ENCODE data around the gene ABR.

ABR gene

DNA sequence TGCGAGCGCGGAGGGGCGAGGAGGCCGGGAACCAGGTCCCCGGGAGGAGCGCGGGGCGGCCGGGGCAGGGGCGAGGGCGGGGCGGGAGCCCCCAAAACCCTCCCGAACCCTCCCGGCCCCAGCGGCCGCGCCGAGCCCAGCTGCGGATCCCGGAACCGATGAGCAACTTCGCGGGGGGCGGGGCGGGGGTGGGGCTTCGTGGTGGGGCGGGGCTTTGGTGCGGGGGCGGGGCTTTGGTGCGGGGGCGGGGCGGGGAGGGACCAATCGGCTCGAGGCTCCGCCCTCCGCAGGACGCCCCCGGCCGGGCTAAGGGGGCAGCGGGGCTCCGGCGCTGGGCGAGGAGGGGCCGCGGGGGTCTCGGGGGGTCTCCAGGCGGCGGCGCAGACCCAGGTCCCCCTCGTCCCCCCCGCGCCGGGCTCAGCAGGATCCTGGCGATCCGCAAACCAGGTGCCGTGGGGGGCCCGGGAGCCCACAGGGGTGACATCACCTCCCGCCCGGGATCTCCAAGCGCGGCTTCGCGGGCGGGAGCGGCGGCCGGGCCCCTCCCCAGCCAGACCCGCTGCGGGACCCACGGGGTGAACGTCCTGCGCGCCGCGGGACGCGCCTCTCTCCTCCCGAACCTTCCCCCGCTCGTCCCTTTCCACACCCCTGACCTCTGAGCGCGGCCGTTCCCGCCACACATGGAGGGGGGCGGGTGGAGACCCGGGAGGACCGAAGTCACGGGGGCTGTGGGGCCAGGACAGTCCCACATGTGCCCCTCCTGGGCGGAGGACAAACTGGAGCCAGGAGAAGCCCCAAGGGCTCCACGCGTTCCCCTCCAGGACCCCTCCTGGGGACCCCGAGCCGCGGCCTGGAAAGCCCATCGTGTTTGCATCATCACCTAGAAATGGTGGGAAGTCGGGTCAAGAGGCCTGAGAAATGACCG, at the start of gene ABR:
TSS of gene ABR (minus strand) at position 164 of the 925 bp plus-strand sequence. CDS start 254 bp downstream, outside the sequence.
- no peak for DNase-seq

DNA sequence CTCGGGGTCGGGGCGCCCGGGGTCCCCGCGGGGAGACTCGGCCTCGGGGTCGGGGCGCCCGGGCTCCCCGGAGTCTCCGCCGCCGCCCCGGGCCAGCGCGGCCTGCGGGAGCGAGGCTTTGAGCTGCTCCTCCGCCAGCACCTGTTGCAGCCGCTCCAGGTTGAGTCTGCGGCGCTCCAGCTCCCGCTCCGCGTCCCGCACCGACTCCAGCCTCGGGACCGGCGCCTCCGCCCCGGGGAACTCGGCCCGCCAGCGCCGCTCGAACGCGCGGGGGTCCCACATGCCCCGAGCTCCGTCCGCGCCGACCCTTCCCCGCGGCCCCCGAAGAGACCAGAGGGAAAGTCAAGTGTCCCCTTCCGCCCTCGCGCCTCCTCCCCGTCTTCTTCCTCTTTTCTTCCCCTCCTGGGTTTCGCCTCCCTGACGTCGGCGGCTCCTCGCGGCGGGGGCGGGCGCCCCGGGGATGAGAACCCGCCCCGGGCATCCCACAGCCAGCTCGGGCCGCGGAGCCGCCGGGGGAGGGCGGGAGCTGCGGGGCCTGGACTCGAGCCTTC, 49.6 kb upstream of the ABR start:
- DNase-seq = no peak

DNA sequence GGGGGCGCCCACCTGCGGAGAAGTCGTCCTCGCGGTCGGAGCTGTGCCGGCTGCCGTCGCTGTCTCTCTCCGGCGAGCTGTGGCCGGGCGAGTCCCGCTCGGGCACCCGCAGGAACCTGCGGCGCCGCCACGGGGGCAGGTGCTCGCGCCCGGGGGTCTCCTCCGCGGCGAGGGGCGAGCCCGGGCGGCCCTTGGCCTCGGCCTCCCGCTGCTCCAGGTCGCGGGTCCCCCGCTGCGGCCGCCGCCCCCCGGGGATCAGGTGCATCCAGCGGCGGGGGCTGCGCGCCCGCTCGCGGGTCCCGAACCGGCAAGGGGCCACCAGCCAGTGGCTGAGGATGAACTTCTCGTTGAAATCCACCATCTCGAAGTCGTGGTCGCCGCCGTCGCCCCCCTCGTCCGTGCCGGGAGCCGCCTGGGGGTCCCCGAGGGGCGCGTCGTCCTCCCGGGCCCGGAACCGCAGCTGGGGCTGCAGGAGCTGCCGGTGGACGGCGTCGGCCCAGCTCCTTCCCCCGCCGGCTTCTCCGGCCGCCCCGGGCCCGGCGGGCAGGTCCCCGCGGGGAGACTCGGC, 49.1 kb upstream of the ABR start:
- DNase-seq = no peak

DNA sequence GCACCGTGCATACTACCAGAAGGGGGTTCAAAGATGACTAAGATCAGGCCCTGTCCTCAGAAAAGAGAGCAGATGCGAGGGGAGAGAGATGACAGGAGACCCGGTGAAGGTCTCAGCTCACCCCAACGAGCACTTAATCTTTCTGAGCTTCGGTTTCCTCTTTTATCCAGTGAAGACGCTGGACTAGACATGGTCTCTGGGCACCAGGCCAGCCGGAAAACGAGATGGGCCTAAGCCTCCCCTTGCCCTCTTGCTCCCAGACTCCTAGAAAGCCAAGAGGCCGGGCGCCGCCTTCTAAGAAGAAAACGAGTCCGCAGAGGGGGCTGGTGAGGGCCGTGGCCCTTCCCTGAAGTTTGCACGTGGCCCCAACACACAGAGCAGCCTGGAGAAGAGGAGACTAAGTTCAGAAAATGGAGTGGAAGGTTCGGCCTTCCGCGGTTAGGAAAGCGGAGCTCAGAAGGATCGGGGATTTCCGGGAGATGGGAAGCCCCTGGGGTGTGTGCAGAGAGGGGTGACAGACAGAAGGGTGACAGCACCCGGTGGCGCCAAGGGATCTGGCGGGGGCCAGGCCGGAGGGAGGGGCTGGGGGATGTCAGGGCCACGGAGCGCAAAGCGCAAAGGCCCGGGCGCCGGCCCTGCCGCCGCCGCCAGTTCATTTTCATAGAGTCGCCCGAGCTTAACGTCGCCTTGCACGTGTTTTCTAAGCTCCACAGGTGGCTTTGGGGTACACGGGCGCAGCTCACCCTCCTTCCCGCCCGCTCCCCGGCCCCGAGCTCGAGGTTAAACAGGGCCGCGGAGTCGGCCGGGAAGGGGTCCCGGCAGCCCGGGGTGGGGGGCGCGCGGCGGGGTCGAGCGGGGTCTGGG, 48.4 kb upstream of the ABR start:
- DNase-seq = no peak

DNA sequence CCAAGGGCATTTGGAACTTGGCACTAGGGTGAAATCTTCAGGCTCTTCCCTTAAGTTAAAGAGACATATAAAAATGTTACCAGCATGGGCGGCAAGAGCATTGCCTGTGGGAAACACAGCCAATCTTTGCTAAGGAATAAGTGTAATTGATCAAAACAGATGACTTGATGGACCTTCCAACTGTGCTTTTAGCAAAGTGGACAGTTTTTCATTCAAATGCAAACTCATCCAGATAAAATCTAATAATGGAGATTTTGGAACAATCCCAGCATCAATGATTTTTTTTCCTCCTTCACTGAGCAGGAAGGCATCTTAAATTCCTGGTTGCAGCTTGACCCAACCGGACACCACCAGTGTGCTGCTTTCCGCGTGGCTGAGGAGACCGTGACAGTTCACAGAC, 47.6 kb upstream of the ABR start:
- no peak for DNase-seq

DNA sequence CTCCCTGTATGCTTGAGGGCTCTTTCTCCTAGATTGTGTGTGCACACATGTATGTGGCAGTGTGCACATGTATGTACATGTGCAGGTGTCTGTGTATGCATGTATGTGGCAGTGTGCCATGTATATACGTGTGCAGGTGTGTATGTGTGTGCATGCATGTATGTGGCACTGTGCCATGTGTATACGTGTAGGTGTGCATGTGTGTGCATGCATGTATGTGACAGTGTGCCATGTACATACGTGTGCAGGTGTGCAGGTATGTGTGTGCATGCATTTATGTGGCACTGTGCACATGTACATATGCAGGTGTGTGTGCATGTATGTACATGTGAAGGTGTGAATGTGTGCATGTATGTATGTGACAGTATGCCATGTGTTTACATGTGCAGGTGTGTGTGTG, 46.5 kb upstream of the ABR start:
- DNase-seq = no peak

DNA sequence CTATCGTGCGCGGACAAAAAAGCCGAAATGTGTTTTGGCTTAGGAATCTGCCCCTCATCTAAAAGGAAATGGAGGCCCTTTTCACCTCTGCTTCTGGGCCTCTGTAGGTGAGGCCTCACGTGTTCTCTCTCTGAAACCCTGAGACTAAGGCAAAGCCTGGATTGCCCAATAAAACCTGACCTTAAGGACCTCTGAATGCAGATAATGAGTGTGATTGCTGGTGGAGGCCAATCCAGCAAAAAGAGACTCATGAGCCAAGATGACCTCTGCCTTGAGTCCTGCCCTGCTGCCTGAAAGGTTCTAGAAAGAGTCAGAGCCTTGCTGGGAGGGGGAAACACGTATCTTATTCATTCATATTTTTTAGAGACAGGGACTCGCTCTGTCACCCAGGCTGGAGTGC, 44.5 kb upstream of the ABR start:
- DNase-seq = no peak

DNA sequence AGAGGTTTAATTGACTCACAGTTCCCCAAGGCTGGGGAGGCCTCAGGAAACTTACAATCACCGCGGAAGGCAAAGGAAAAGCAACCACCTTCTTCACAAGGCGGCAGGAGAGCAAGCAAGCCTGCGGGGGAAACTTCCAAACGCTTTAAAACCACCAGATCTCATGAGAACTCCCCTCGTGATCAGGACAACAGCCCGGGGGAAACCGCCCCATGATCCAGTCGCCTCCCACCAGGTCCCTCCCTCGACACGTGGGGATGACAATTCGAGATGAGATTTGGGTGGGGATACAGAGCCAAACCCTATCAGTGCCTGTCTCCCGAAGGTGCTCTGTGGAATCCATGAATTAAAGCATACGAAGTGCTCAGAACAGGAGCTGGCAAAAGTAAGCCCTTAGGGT, 43.9 kb upstream of the ABR start:
- DNase-seq = no peak

DNA sequence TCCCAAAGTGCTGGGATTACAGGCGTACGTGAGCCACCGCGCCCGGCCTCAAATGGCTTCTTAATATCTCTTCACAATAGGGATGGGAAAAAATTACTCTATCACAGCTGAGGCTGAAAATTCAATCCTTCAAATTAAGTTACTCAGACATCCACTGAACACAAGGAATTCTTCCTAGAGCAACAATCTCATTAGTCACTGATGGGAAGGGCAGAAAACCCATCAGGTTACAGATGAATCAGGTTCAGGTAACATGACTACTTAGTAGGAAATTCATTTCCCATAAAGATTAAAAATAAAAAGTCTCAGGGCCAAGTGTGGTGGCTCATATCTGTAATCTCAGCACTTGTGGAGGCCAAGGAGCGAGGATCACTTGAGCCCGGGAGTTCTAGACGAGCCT, 42.5 kb upstream of the ABR start:
- no peak for DNase-seq

DNA sequence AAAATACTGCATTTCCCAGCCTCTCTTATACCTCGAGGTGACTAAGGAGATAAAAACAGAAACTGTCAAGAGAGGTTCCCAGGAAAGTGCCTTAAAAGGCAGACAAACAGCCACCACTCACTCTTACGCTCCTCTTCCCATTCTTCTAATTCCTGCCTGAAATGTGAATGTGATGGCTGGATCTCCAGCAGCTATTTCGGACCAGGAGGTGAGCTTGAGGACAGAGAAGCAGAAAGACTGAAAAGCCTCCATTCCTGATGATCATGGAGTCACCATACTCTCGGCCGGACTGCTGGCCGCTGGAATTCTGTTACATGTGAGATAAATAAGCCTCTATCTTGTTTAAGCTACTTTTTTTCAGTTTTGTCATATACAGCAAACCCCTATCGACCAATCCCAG, 41.4 kb upstream of the ABR start:
- no peak for DNase-seq

DNA sequence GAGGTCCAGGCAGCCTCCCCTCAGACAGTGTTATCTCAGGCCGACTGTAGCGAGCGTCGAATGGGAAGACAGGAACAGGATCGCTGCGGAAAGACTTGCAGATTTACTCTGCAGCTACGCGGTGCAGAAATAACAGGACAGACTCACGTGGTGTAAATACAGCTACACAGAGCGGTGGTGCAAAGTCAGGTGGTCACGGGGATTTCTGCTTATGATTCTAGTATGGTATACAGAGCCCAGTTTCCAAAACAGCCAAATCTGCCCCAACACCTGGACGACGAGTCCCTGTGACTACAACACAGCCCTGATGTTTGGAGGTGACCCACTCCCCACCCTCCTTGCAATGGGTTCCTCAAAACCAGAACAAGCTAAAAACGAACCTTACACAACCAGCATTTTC, 40.6 kb upstream of the ABR start:
- no peak for DNase-seq

DNA sequence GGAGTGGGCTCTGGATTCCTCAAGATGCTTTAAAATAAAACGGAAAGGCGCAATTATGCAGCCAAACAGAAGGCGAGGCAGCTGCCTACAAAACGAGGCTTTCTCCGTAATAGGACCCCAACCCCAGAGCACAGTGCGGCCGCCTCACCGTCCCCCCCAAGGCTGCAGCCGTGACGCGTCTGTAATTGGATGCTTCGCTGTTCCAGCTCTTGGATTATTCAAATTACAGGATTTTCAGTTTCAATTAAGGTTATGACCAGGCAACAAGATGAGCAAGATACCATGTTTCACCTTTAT, 37.3 kb upstream of the ABR start:
- DNase-seq = no peak

DNA sequence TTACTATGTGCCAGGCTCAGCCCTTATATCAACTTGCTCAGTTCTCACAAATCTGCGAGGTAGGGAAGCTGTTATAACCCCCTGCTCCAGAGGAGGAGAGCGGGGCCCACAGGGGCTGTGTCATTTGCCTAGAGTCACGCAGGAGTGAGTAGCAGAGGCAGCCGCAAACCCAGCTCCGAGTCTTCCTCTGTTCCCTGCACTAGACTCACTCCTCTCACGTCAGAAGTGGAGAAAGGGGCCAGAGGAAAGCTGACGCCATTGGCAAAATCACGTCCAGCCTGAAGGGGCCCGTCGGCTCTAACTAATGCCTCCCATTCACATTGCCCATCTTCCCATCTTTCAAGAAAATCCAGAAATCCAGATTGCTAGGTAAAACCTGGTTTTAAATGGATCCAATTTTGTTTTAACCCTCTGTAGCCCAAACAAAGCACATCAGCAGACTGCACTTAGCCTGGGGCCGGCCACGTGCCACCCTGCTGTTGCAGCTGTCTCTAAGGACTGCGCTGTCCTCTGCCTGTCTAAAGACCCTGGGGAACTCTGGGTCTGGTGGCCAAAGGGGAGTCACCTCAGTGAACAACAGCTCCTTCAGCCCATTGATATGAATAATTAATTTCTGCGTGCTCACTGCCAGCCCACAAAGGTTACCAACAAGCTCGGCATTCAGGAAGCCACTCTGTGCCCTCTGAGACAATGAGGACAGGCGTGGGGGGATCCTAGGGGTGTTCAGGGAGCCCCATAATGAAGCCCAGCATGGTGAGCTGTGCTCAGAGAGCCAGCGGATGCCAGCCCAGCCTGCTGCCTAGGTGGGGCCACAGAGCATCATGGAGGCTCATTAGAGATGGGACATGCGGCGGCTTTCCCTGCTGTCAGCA, 36.7 kb upstream of the ABR start:
- no peak for DNase-seq

DNA sequence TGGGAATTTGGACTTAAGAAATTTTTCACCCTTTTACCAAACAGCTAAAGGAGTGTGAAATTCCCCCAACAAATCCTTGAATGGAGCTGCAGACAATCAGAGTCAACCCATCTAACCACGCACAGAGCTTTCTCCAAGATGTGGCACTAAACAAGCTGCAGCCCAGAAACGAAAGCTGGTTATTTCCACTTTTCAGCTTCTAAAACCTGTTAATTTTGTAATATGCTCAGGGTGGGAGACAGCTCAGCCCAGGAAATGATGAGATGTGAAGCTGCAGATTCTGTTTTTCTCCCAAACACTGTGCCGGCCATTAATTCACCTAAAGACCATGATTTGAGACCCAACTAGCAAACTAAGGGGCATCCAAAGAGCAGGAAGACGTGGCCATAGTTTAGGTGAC, 33.2 kb upstream of the ABR start:
- DNase-seq = no peak

DNA sequence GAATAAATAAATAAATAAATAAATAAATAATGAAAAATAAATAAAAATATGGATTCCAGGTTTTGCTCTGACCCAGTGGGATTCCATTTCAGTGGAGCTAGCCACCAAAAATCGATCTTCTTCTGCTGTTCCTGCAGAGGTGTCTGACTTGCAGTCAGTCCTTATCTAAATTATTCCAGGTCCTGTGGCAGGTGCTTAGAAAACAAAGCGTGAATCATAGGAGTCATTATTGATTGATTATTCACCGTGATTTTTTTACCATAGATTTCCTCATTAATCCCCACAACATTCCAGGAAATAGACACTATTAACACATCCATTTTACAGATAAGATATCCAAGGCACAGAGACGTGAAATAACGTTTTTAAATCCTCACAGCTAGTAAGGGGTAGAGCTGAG, 31.5 kb upstream of the ABR start:
- DNase-seq = no peak

DNA sequence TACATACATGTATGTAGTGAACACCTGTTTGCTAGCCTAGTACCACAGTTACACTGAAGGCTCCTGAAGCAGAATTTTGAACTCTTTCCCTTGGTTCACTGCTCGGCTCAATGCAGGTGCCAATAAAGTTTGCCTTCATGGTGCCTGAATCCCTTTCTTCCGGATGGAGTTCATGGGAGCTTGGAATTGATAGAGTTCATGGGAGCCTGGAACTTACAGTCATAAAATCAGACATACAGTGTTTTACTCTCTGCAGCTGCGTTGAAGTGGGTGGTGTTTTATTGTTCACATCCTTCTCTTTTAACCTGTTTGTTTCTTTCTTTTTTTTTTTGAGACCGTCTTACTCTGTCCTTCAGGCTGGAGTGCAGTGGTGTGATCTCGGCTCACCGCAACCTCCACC, 29.2 kb upstream of the ABR start:
- no peak for DNase-seq

DNA sequence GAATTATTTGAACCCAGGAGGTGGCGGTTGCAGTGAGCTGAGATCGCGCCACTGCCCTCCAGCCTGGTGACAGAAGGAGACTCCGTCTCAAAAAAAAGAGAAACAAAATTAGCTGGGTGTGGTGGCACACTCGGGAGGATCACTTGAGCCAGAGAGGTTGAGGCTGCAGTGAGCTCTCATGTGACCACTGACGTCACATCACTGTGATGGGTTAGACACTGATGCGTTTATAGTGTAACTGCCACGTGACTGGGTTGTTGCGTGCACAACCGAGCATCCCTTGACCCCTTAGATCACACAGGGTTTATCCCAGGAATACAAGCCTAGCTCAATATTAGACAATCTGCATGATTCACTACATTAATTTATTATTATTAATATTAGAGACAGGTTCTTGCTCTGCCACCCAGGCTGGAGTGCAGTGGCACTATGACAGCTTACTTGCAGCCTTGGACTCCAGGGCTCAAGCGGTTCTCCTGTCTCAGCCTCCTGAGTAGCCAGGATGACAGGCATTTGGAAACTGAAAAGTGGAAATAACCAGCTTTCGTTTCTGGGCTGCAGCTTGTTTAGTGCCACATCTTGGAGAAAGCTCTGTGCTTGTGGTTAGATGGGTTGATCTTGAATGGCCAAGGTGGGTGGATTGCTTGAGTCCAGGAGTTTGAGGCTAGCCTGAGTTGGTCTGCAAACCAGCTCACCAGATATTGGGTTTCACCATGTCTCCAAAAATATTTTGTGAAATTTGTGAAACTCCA, 26.4 kb upstream of the ABR start:
- DNase-seq = no peak

DNA sequence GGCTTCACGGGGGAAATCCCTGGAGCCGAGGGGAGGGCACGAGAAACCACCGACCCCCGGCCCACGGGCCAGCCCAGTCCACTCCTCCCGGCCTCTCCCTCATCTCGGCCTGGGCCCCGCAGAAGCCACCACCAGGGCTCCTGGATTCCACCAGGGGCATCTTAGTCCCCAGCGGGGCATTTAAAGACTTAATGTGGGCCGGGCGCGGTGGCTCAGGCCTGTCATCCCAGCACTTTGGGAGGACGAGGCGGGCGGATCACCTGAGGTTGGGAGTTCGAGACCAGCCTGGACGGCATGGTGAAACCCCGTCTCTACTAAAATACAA, 24.1 kb upstream of the ABR start:
- DNase-seq = no peak

DNA sequence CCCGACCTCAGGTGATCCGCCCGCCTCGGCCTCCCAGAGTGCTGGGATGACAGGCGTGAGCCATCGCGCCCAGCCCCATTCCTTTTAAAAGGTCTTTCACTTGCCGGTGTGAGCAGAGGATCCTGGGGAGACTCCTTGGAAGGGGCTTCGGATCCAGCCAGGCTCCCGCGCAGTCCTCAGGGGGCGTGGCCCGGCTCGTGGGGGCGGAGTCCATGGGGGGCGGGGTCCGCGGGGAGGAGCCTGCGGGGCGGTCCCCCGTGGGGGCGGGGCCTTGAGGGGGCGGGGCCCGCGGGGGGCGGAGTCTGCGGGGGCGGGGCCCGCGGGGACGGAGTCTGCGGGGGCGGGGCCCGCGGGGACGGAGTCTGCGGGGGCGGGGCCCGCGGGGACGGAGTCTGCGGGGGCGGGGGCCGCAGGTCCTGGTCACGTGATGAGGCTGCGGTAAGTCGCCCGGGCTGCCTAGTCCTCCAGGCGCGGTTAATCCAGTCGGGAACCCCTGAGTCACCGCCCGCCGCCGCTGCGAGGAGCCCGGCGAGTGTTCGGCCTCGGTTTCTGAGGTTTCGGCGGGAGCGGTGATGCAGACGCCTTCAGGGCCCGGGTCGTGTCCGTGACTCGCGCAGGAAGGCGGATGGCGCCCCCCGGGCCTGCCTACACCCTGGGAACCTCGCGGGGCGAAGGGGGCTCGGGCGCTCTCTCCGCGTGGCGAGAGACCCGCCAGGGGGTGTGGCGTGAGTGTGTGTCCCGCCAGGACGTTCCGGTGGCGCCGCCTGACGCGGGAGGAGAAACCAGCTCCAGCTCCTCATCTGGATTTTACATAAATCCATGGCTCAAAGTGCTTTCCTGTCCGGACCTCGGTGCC, 23.6 kb upstream of the ABR start:
- peak; percentile 42 for DNase-seq

DNA sequence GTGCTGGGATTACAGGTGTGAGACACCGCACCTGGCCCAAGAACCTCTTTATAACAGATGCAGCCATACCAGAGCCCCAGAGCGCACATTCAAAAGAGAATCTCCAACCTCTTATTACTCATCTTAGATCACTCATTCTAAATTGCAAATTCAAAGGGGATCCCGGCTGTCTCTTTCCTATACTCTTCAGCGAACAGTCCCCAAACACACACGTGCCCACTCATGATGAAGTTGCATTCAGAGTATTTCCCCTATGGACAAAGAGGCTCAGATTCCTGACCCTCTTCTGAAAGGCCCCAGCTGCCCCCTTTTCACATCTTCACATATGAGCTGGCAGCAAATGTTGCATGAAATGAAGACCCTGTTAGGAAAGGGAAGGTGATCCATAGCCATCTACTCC, 22.5 kb upstream of the ABR start:
- DNase-seq = no peak

DNA sequence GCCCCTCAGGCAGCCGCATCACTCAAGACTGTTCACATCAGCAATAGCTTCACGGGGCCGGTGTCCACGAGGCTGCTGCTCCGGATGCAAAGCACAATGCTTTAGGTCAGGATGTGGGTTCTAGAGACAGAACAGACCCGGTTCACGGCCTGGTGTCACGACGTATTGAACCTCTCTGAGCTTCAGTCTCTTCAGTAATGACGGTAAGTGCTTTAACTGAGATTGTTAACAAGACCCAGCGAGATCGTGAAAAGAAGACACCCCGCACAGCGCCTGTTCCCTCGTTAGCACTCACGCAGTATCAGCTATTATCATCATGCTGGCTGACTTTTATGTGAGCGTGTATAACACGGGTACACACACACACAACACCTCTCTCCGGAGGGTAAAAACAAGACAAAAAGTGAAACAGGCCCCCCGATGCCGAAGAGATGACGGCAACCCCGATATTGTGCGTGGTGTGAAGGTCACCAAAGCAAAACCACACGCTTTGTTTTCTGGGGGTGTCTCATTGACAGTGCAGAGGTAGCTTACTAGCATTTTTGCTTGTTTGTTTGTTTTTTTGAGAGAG, 21.4 kb upstream of the ABR start:
- no peak for DNase-seq
